Kidney capillary endothelial cell (primary cell): Measurements from ENCODE around the gene PTPRZ1.
A peak's percentile ranks its signal among the peaks of the same experiment; 100 is the strongest.

Experiments
- DNase-seq: peaks from one replicate; pipeline ENCODE4 v3.0.0-alpha.2; 2018; ENCODE audit warnings: low spot score

Gene PTPRZ1

GRCh38 chr7:121954803-121955202 lies 81.8 kb downstream of the PTPRZ1 start:
- no peak for DNase-seq

GRCh38 chr7:121957626-121958025 lies 84.7 kb downstream of the PTPRZ1 start:
- no peak for DNase-seq

GRCh38 chr7:121960678-121961077 lies 87.7 kb downstream of the PTPRZ1 start:
- no peak for DNase-seq

GRCh38 chr7:121961089-121961867 lies 88.3 kb downstream of the PTPRZ1 start:
- DNase-seq = peak; percentile 67

GRCh38 chr7:121966276-121966934 lies 93.4 kb downstream of the PTPRZ1 start:
- DNase-seq = no peak

- no peak for DNase-seq
These were observed 94.0 kb downstream of the PTPRZ1 start for GRCh38 chr7:121966935-121967332.

- DNase-seq = no peak
These were observed 112.6 kb downstream of the PTPRZ1 start for GRCh38 chr7:121985476-121986030.

- DNase-seq = no peak
These were observed 119.1 kb downstream of the PTPRZ1 start for GRCh38 chr7:121992068-121992467.

GRCh38 chr7:121994625-121995410 lies 121.9 kb downstream of the PTPRZ1 start:
- DNase-seq = peak; percentile 70

GRCh38 chr7:122006687-122007086 lies 133.7 kb downstream of the PTPRZ1 start:
- DNase-seq = peak; percentile 15

GRCh38 chr7:122010116-122010515 lies 137.2 kb downstream of the PTPRZ1 start:
- no peak for DNase-seq

- DNase-seq = no peak
These were observed 140.1 kb downstream of the PTPRZ1 start for GRCh38 chr7:122013065-122013464.

- no peak for DNase-seq
These were observed 140.7 kb downstream of the PTPRZ1 start for GRCh38 chr7:122013630-122014029.

GRCh38 chr7:122014697-122015096 lies 141.7 kb downstream of the PTPRZ1 start:
- no peak for DNase-seq

GRCh38 chr7:122018032-122018431 lies 145.1 kb downstream of the PTPRZ1 start:
- DNase-seq = no peak

- no peak for DNase-seq
These were observed 154.1 kb downstream of the PTPRZ1 start for GRCh38 chr7:122027058-122027457.

GRCh38 chr7:122033641-122034040 lies 160.7 kb downstream of the PTPRZ1 start:
- no peak for DNase-seq

- no peak for DNase-seq
These were observed 162.9 kb downstream of the PTPRZ1 start for GRCh38 chr7:122035876-122036275.

- no peak for DNase-seq
These were observed 165.2 kb downstream of the PTPRZ1 start for GRCh38 chr7:122038134-122038533.

- no peak for DNase-seq
These were observed 165.9 kb downstream of the PTPRZ1 start for GRCh38 chr7:122038904-122039303.

GRCh38 chr7:122040147-122040546 lies 167.2 kb downstream of the PTPRZ1 start:
- DNase-seq = no peak

- no peak for DNase-seq
These were observed 173.4 kb downstream of the PTPRZ1 start for GRCh38 chr7:122046402-122046801.
